H9 (cell line): ENCODE data around the gene ATF6. TPM values are rescaled to one million over a fixed set of nuclear protein-coding genes. Genes with fewer than 3 reads are reported as not detected.

Experiments
- DNase-seq: peaks from one replicate; pipeline ENCODE4 v3.0.0-alpha.2; 2017
- H2AFZ ChIP-seq: one replicate; pipeline ENCODE4 v1.6.1; 2013; ENCODE audit warnings: mild to moderate bottlenecking, low read length, control low read depth, moderate library complexity
- H2AK5ac ChIP-seq: 2 replicates; pipeline ENCODE4 v1.6.1; 2013; ENCODE audit warnings: low read length, control low read depth, mixed read lengths; ENCODE audit not compliant: insufficient read length
- H2BK120ac ChIP-seq: one replicate; pipeline ENCODE4 v1.6.1; 2013; ENCODE audit warnings: low read depth, mild to moderate bottlenecking, low read length, control low read depth, inconsistent platforms; ENCODE audit not compliant: poor library complexity, severe bottlenecking
- H2BK12ac ChIP-seq: 2 replicates; pipeline ENCODE4 v1.6.1; 2013; ENCODE audit warnings: low read length, control low read depth, mixed read lengths, low read depth; ENCODE audit not compliant: insufficient read length
- H2BK15ac ChIP-seq: 2 replicates; pipeline ENCODE4 v1.6.1; 2013; ENCODE audit warnings: low read depth, low read length, control low read depth
- H2BK20ac ChIP-seq: one replicate; pipeline ENCODE4 v1.6.1; 2013; ENCODE audit warnings: low read depth, mild to moderate bottlenecking, low read length, control low read depth, inconsistent platforms; ENCODE audit not compliant: poor library complexity, severe bottlenecking
- H2BK5ac ChIP-seq: 2 replicates; pipeline ENCODE4 v1.6.1; 2013; ENCODE audit warnings: low read length, control low read depth, mixed read lengths; ENCODE audit not compliant: insufficient read length
- H3K14ac ChIP-seq: 2 replicates; pipeline ENCODE4 v1.6.1; 2013; ENCODE audit warnings: low read length, control low read depth; ENCODE audit not compliant: insufficient read depth
- H3K18ac ChIP-seq: 2 replicates; pipeline ENCODE4 v1.6.1; 2013; ENCODE audit warnings: low read depth, mild to moderate bottlenecking, mixed read lengths, low read length, control low read depth; ENCODE audit not compliant: insufficient read length
- H3K23ac ChIP-seq: 2 replicates; pipeline ENCODE4 v1.6.1; 2013; ENCODE audit warnings: low read length, control low read depth, mixed read lengths, low read depth; ENCODE audit not compliant: insufficient read length
- H3K23me2 ChIP-seq: 2 replicates; pipeline ENCODE4 v1.6.1; 2013; ENCODE audit warnings: low read depth, mild to moderate bottlenecking, mixed read lengths, low read length, control low read depth; ENCODE audit not compliant: insufficient read length, poor library complexity, severe bottlenecking
- H3K27ac ChIP-seq: 2 replicates; pipeline ENCODE4 v1.5.1; 2013; ENCODE audit warnings: low read length, control low read depth, mixed read lengths, low read depth; ENCODE audit not compliant: insufficient read length
- H3K27me3 ChIP-seq: 2 replicates; pipeline ENCODE4 v1.6.1; 2013; ENCODE audit warnings: low read length, control low read depth, inconsistent platforms; ENCODE audit not compliant: insufficient read depth
- H3K4ac ChIP-seq: 2 replicates; pipeline ENCODE4 v1.6.1; 2013; ENCODE audit warnings: low read depth, mild to moderate bottlenecking, control low read depth, inconsistent platforms, low read length, moderate library complexity
- H3K4me1 ChIP-seq: 2 replicates; pipeline ENCODE4 v1.6.1; 2013; ENCODE audit warnings: low read length, control low read depth, inconsistent platforms; ENCODE audit not compliant: insufficient read depth
- H3K4me2 ChIP-seq: 2 replicates; pipeline ENCODE4 v1.6.1; 2013; ENCODE audit warnings: low read length, control low read depth, mixed read lengths; ENCODE audit not compliant: insufficient read length, insufficient read depth
- H3K56ac ChIP-seq: 2 replicates; pipeline ENCODE4 v1.6.1; 2013; ENCODE audit warnings: low read depth, mild to moderate bottlenecking, mixed read lengths, low read length, control low read depth; ENCODE audit not compliant: insufficient read length
- H3K79me1 ChIP-seq: 2 replicates; pipeline ENCODE4 v1.6.1; 2013; ENCODE audit warnings: low read depth, mild to moderate bottlenecking, moderate library complexity, low read length, control low read depth, inconsistent platforms; ENCODE audit not compliant: insufficient read depth, poor library complexity, severe bottlenecking
- H3K79me2 ChIP-seq: 2 replicates; pipeline ENCODE4 v1.6.1; 2013; ENCODE audit warnings: low read length, control low read depth, inconsistent platforms; ENCODE audit not compliant: insufficient read depth
- H3K9ac ChIP-seq: 2 replicates; pipeline ENCODE4 v1.6.1; 2013; ENCODE audit warnings: low read length, control low read depth, mixed read lengths; ENCODE audit not compliant: insufficient read length; ENCODE audit errors: extremely low read depth
- H3K9me3 ChIP-seq: one replicate; pipeline ENCODE4 v1.6.1; 2013; ENCODE audit warnings: low read depth, low read length, inconsistent platforms; ENCODE audit not compliant: control insufficient read depth
- H3T11ph ChIP-seq: one replicate; pipeline ENCODE4 v1.6.1; 2013; ENCODE audit warnings: mild to moderate bottlenecking, low read length, control low read depth, inconsistent platforms
- H4K20me1 ChIP-seq: one replicate; pipeline ENCODE4 v1.6.1; 2013; ENCODE audit not compliant: control insufficient read depth, insufficient read length, insufficient read depth
- H4K5ac ChIP-seq: 2 replicates; pipeline ENCODE4 v1.6.1; 2013; ENCODE audit warnings: low read depth, mild to moderate bottlenecking, mixed read lengths, low read length, control low read depth; ENCODE audit not compliant: insufficient read length
- H4K8ac ChIP-seq: replicated peaks from 2 replicates; pipeline ENCODE4 v1.6.1; 2013; ENCODE audit warnings: low read length, control low read depth, mixed read lengths, low read depth; ENCODE audit not compliant: insufficient read length
- H4K91ac ChIP-seq: 2 replicates; pipeline ENCODE4 v1.6.1; 2013; ENCODE audit warnings: low read depth, mild to moderate bottlenecking, moderate library complexity, mixed read lengths, low read length, control low read depth; ENCODE audit not compliant: insufficient read length
- H3K27ac Mint-ChIP-seq, 3 experiments: 2 replicates in 2 of 3; 3 replicates in 1 of 3; pipeline ENCODE4 v1.8.0; 2020 to 2021; ENCODE audit warnings: mixed read lengths in 3 of 3, mild to moderate bottlenecking in 1 of 3, moderate library complexity in 1 of 3
- H3K27me3 Mint-ChIP-seq: 2 replicates; pipeline ENCODE4 v1.8.0; 2021; ENCODE audit warnings: low read depth, mild to moderate bottlenecking, moderate library complexity, mixed read lengths
- H3K36me3 Mint-ChIP-seq, 3 experiments: 2 replicates in 2 of 3; 3 replicates in 1 of 3; pipeline ENCODE4 v1.8.0; 2020 to 2021; ENCODE audit warnings: low read depth in 3 of 3, mixed read lengths in 3 of 3; ENCODE audit not compliant: insufficient read depth in 1 of 3
- H3K4me1 Mint-ChIP-seq, 2 experiments: 2 replicates each; pipeline ENCODE4 v1.8.0; 2020; ENCODE audit warnings: mixed read lengths in 2 of 2
- H3K4me3 Mint-ChIP-seq, 2 experiments: 2 replicates in 1 of 2; 3 replicates in 1 of 2; pipeline ENCODE4 v1.8.0; 2020 to 2021; ENCODE audit warnings: mild to moderate bottlenecking in 2 of 2, mixed read lengths in 2 of 2, moderate library complexity in 1 of 2
- H3K9me3 Mint-ChIP-seq, 2 experiments: 2 replicates in 1 of 2; 3 replicates in 1 of 2; pipeline ENCODE4 v1.8.0; 2020; ENCODE audit warnings: mild to moderate bottlenecking in 2 of 2, mixed read lengths in 2 of 2, moderate library complexity in 1 of 2
- WGBS: extraction: QIAGEN DNeasy Blood & Tissue Kit; methylation state at CpG from one replicate; pipeline ENCODE4 v1.1.7; 2013; ENCODE audit warnings: missing lambda C conversion rate, low lambda C conversion rate, mixed read lengths; ENCODE audit not compliant: insufficient read length; ENCODE audit errors: extremely low coverage; 5-methylcytosine and 5-hydroxymethylcytosine counted together
- total RNA-seq: library from RNA; stranded (reverse); gene quantifications from 2 replicates; pipeline ENCODE4 v1.2.1, GENCODE V29; 2021
- TF ChIP-seq, protein P1 (sequence below): fragments of 200-600 bp; sonication (generic); conservative IDR thresholded peaks from 3 replicates; pipeline ENCODE4 v1.8.0; 2021; ENCODE audit warnings: antibody characterized with exemption, mild to moderate bottlenecking

ATF6 gene
- total RNA-seq, 1 experiment from 2014 or later: 11.2 TPM

DNA sequence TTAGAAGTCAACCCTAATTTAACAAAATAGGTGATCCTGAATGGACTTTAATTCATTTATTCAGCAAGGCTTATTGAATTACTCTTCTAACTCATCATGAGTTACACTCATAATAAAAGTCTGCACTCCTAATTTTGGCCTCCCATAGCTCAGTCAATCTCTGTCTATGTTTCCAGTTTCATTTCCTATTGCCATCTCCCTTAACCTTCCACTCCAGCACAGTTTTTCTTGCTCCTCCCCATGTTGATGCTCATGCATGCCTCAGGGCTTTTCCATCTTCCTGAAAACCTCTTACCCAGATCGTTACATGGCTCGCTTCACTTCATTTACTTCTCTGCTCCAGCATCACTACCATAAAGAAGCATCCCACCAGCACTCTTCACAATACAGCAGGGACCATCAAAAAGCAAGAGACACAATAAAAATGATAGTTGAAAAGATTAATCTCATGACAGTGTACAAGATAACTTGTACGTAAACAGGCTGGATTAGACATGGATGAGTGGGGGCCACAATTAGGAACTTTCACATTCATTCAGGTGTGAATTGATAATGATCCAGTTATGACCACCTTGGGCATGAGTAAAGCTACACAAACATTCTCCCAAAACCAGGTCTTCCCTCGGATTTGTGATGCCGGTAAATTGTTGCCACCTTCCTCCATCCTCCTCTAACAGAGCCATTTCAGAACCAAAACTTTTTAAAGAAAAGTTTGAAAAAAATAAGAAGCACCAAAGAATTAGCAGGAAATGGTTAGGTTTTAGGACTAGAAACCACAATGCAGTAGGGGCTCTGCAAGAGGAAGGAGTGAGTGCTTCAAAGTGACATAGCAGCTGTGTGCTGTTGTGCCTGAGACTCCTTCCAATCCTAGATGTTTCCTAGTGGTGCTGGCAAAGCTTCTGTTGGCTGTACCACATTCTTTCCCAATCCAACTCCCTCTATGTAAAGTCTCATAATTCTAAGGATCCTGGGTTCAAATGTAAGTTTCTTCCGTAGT, 167.8 kb downstream of the ATF6 start:
- Histone ChIP-seq H2BK5ac (no peak overlapping the region), H2AFZ (no peak overlapping the region), H3K23me2 (no peaks in the 10 kb centered on the region), H3K4ac (no peak overlapping the region), H3K9ac (no peak overlapping the region), H3T11ph (no peak overlapping the region), H2BK20ac (no peak overlapping the region), H3K23ac (no peak overlapping the region), H3K56ac (no peak overlapping the region), H4K20me1 (no peaks in the 10 kb centered on the region), H3K79me1 (no peaks in the 10 kb centered on the region), H3K9me3 (no peaks in the 10 kb centered on the region), H2BK15ac (no peak overlapping the region), H4K91ac (no peak overlapping the region), H3K27me3 (no peaks in the 10 kb centered on the region), H3K79me2 (no peaks in the 10 kb centered on the region), H2BK12ac (no peak overlapping the region), H2AK5ac (no peak overlapping the region), H3K4me2 (no peak overlapping the region), H3K18ac (no peak overlapping the region), H4K5ac (no peak overlapping the region), H4K8ac (no peak overlapping the region), H3K27ac (no peak overlapping the region), H3K4me1 (no peaks in the 10 kb centered on the region), H3K14ac (no peak overlapping the region), H2BK120ac (no peak overlapping the region)
- H3K4me1 Mint-ChIP-seq: no peaks in the 10 kb centered on the region
- no CpG with 5 or more reads among the region's 6 CpGs for WGBS
- DNase-seq: no peak
- H3K36me3 Mint-ChIP-seq: no peaks in the 10 kb centered on the region
- no peak overlapping the region for H3K27ac Mint-ChIP-seq
- no peaks in the 10 kb centered on the region for H3K27me3 Mint-ChIP-seq
- H3K9me3 Mint-ChIP-seq: no peaks in the 10 kb centered on the region
- H3K4me3 Mint-ChIP-seq: no peak overlapping the region
- TF ChIP-seq, protein P1, sequence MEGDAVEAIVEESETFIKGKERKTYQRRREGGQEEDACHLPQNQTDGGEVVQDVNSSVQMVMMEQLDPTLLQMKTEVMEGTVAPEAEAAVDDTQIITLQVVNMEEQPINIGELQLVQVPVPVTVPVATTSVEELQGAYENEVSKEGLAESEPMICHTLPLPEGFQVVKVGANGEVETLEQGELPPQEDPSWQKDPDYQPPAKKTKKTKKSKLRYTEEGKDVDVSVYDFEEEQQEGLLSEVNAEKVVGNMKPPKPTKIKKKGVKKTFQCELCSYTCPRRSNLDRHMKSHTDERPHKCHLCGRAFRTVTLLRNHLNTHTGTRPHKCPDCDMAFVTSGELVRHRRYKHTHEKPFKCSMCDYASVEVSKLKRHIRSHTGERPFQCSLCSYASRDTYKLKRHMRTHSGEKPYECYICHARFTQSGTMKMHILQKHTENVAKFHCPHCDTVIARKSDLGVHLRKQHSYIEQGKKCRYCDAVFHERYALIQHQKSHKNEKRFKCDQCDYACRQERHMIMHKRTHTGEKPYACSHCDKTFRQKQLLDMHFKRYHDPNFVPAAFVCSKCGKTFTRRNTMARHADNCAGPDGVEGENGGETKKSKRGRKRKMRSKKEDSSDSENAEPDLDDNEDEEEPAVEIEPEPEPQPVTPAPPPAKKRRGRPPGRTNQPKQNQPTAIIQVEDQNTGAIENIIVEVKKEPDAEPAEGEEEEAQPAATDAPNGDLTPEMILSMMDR: no peak
